HepG2 (cell line): ENCODE data around the gene GSAP.
A peak's percentile ranks its signal among the peaks of the same experiment; 100 is the strongest.

Experiments
- CC2D1A ChIP-seq: sonication (generic); formaldehyde crosslinking; IDR thresholded peaks from 2 replicates; pipeline ENCODE4 v1.8.1; 2023; ENCODE audit warnings: mild to moderate bottlenecking, missing genetic modification reagents
- CTCF ChIP-seq: sonication (generic); formaldehyde crosslinking; IDR thresholded peaks from 2 replicates; pipeline ENCODE4 v1.5.0; 2020; ENCODE audit warnings: mild to moderate bottlenecking, missing genetic modification reagents, moderate library complexity
- EP300 ChIP-seq, 3 experiments: sonication (generic) in 1 of 3; formaldehyde crosslinking in 1 of 3; IDR thresholded peaks; 2 replicates each; pipeline versions ENCODE4 v1.5.1 to v1.6.1; 2011 to 2020; ENCODE audit warnings: low read depth in 2 of 3, low read length in 2 of 3, borderline replicate concordance in 1 of 3, improper control_type of control experiment in 1 of 3, mild to moderate bottlenecking in 1 of 3, missing genetic modification reagents in 1 of 3, moderate library complexity in 1 of 3
- KLF9 ChIP-seq: IDR thresholded peaks from 2 replicates; pipeline ENCODE4 v1.6.1; 2016; ENCODE audit warnings: low read depth
- MAX ChIP-seq: IDR thresholded peaks from 2 replicates; pipeline ENCODE4 v1.6.1; 2012; ENCODE audit warnings: inconsistent platforms
- MXI1 ChIP-seq: IDR thresholded peaks from 3 replicates; pipeline ENCODE4 v1.6.1; 2012; ENCODE audit warnings: low read depth, low read length, inconsistent platforms, borderline replicate concordance
- POLR2A ChIP-seq, 2 experiments: IDR thresholded peaks; 2 replicates each; pipeline ENCODE4 v1.6.1; 2011; ENCODE audit warnings: low read depth in 2 of 2, low read length in 2 of 2, mild to moderate bottlenecking in 1 of 2, moderate library complexity in 1 of 2; ENCODE audit not compliant: insufficient read depth in 1 of 2
- RAD21 ChIP-seq: fragments of 450-650 bp; formaldehyde crosslinking; IDR thresholded peaks from 2 replicates; pipeline ENCODE4 v1.5.0; 2020; ENCODE audit warnings: mild to moderate bottlenecking
- SP4 ChIP-seq: sonication (generic); formaldehyde crosslinking; IDR thresholded peaks from 2 replicates; pipeline ENCODE4 v1.8.1; 2023; ENCODE audit warnings: mild to moderate bottlenecking, missing genetic modification reagents
- ZBTB1 ChIP-seq: sonication (generic); formaldehyde crosslinking; IDR thresholded peaks from 2 replicates; pipeline ENCODE4 v1.4.0; 2020; ENCODE audit warnings: missing genetic modification reagents, borderline replicate concordance
- ZNF274 ChIP-seq: sonication (generic); formaldehyde crosslinking; IDR thresholded peaks from 2 replicates; pipeline ENCODE4 v1.5.1; 2020; ENCODE audit warnings: mild to moderate bottlenecking, missing genetic modification reagents
- ZNF292 ChIP-seq: sonication (generic); formaldehyde crosslinking; IDR thresholded peaks from 2 replicates; pipeline ENCODE4 v1.8.1; 2022; ENCODE audit warnings: mild to moderate bottlenecking, low read depth, missing genetic modification reagents, borderline replicate concordance
- TF ChIP-seq, protein P1 (sequence below): IDR thresholded peaks from 2 replicates; pipeline ENCODE4 v1.6.1; 2018; ENCODE audit warnings: missing genetic modification reagents, mild to moderate bottlenecking, missing compliant biosample characterization

- TF ChIP-seq RAD21 (no peak; the same call in 1 of the 2 replicates), EP300 (IDR thresholded peaks at IDR 0.05; ENCODE audit: low read depth in 2 of 2, low read length in 2 of 2) (0 out of 4 replicates have a peak, but pooled peaks of 1 of the 2 experiments have one; percentile 5), EP300 (CRISPR knock-in tag; IDR thresholded peaks at IDR 0.05; ENCODE audit: borderline replicate concordance) (no peak), SP4 (CRISPR knock-in tag) (peak; percentile 15; the same call in 1 of the 2 replicates), ZBTB1 (peak; percentile 88; the same call in 1 of the 2 replicates), CC2D1A (no peak), CTCF (CRISPR knock-in tag) (no peak), ZNF274 (no peak), MXI1 (no peak), POLR2A (IDR thresholded peaks at IDR 0.05; ENCODE audit: insufficient read depth in 1 of 2, low read depth in 2 of 2, low read length in 2 of 2) (peak; percentile 78 to 82), MAX (peak; percentile 59), KLF9 (CRISPR knock-in tag) (no peak), ZNF292 (no peak; the same call in 1 of the 2 replicates)
- TF ChIP-seq, protein P1, sequence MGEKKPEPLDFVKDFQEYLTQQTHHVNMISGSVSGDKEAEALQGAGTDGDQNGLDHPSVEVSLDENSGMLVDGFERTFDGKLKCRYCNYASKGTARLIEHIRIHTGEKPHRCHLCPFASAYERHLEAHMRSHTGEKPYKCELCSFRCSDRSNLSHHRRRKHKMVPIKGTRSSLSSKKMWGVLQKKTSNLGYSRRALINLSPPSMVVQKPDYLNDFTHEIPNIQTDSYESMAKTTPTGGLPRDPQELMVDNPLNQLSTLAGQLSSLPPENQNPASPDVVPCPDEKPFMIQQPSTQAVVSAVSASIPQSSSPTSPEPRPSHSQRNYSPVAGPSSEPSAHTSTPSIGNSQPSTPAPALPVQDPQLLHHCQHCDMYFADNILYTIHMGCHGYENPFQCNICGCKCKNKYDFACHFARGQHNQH (CRISPR knock-in tag), result no peak
These were observed at the start of gene GSAP for GRCh38 chr7:77415823-77416620.
